Breast epithelium (tissue), 3 donors: ENCODE measurements around the gene B4GALNT3.

Source experiments
- POLR2A ChIP-seq: fragments of 450-650 bp; IDR thresholded peaks from one replicate; pipeline ENCODE4 v1.6.1; 2016; ENCODE audit warnings: antibody characterized with exemption, mild to moderate bottlenecking, moderate library complexity
- TF ChIP-seq, protein P1 (sequence below), 3 donors: fragments of 450-650 bp; IDR thresholded peaks; one replicate each; pipeline ENCODE4 v1.5.1; 2016 to 2017; ENCODE audit warnings: antibody characterized with exemption in 3 of 3, mild to moderate bottlenecking in 3 of 3, moderate library complexity in 3 of 3

DNA sequence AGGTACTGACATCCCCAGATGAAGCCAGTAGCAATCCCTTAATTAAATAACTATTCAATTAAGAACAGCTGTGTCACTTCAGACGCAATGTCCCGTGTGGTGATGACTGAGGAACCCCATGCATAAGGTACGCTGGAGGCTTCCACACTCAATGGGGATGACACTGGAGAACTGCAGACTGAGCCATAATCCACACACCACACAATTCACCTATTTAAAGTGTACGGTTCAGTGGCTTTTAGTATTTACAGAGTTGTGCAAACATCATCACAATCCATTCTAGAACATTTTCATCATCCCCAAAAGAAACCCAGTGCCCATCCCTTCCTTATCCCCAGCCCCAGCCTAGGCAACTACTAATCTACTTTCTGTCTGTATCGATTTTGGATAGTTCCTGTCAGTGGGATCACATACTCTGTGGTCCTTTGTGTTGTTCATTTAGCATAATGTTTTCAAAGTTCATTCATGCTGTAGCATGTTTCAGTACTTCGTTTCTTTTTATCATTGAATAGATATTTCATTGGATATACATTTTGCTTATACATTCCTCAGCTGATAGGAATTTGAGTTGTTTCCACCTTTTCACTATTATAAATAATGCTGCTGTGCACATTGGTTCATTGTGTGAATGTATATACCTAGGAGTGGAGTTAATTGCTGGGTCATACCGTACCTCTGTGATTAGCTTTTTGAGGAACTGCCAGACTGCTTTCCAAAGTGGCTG lies 142.4 kb downstream of the B4GALNT3 start:
- TF ChIP-seq, protein P1, sequence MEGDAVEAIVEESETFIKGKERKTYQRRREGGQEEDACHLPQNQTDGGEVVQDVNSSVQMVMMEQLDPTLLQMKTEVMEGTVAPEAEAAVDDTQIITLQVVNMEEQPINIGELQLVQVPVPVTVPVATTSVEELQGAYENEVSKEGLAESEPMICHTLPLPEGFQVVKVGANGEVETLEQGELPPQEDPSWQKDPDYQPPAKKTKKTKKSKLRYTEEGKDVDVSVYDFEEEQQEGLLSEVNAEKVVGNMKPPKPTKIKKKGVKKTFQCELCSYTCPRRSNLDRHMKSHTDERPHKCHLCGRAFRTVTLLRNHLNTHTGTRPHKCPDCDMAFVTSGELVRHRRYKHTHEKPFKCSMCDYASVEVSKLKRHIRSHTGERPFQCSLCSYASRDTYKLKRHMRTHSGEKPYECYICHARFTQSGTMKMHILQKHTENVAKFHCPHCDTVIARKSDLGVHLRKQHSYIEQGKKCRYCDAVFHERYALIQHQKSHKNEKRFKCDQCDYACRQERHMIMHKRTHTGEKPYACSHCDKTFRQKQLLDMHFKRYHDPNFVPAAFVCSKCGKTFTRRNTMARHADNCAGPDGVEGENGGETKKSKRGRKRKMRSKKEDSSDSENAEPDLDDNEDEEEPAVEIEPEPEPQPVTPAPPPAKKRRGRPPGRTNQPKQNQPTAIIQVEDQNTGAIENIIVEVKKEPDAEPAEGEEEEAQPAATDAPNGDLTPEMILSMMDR (IDR thresholded peaks at IDR 0.05) = no peak
- no peak for TF ChIP-seq POLR2A
